ENCODE results near the gene TRDN. TPM values are rescaled to one million over a fixed set of nuclear protein-coding genes. Genes with fewer than 3 reads are reported as not detected.

Gene TRDN
- total RNA-seq, 1 experiment from 2014 or later, result 10.4 TPM

DNA sequence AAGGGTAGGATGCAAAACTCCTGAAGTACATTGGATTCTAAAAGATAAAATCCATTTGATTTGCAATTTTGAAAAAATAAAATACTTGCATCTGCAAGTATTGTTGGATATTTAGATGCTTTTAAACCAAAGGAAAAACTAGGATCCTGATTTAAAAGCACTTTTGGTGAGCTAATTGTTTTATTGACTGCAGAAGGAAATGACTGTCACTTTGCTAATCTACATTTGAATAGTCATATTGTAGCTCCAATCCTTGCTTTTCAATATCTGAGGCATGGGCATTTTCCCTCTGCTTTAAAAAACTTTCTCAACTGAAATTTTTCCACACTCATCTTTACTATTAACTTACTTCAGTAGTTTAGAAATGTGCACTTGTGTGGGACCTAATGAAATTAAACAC is 74.1 kb downstream of the TRDN start:
- Mint-ChIP-seq H3K9me3 (peaks cover 1 to 9% of the 10 kb centered on the region in 2 experiments; a peak in 4 of 5 replicates), H3K27me3 (ENCODE audit: low read depth) (no peaks in the 10 kb centered on the region), H3K4me3 (no peak overlapping the region), H3K36me3 (ENCODE audit: insufficient read depth in 1 of 3, low read depth in 3 of 3) (peaks cover 0 to 20% (median 8%) of the 10 kb centered on the region in 3 experiments; a peak in 5 of 7 replicates), H3K4me1 (peaks cover 31 to 58% of the 10 kb centered on the region in 2 experiments), H3K27ac (peak overlapping the region in 1 of 3 experiments; percentile 78; a peak in 2 of 7 replicates)
- no peaks in the 10 kb centered on the region for H3K79me1 ChIP-seq (ENCODE audit: insufficient read depth, low read depth, low read length, poor library complexity, severe bottlenecking)
- no peak overlapping the region for H2BK120ac ChIP-seq (ENCODE audit: low read depth, low read length, poor library complexity, severe bottlenecking)
- peaks cover 7% of the 10 kb centered on the region for H3K4me1 ChIP-seq (ENCODE audit: insufficient read depth, low read length)
- H3K4ac ChIP-seq (ENCODE audit: low read depth, low read length), result no peak overlapping the region
- no peak overlapping the region for H2BK12ac ChIP-seq (ENCODE audit: insufficient read length, low read depth, low read length)
- no peaks in the 10 kb centered on the region for H3K27me3 ChIP-seq (ENCODE audit: insufficient read depth, low read length)
- no peak overlapping the region for H3K18ac ChIP-seq (ENCODE audit: insufficient read length, low read depth, low read length)
- H3K14ac ChIP-seq (ENCODE audit: insufficient read depth, low read length), result no peak overlapping the region
- H3T11ph ChIP-seq (ENCODE audit: low read length), result no peak overlapping the region
- H2AFZ ChIP-seq (ENCODE audit: low read length), result no peak overlapping the region
- no peak overlapping the region for H4K5ac ChIP-seq (ENCODE audit: insufficient read length, low read depth, low read length)
- H3K23ac ChIP-seq (ENCODE audit: insufficient read length, low read depth, low read length), result no peak overlapping the region
- no peak overlapping the region for H3K4me2 ChIP-seq (ENCODE audit: insufficient read depth, insufficient read length, low read length)
- no peak overlapping the region for H2BK5ac ChIP-seq (ENCODE audit: insufficient read length, low read length)
- H3K56ac ChIP-seq (ENCODE audit: insufficient read length, low read depth, low read length), result no peak overlapping the region
- no peak overlapping the region for H3K9ac ChIP-seq (ENCODE audit: extremely low read depth, insufficient read length, low read length)
- H3K79me2 ChIP-seq (ENCODE audit: insufficient read depth, low read length), result no peaks in the 10 kb centered on the region; the same call in 1 of the 2 replicates
- no peak overlapping the region for H2AK5ac ChIP-seq (ENCODE audit: insufficient read length, low read length)
- DNase-seq, result no peak
- H3K9me3 ChIP-seq (ENCODE audit: control insufficient read depth, low read depth, low read length), result no peaks in the 10 kb centered on the region
- H4K91ac ChIP-seq (ENCODE audit: insufficient read length, low read depth, low read length), result no peak overlapping the region
- no peak for TF ChIP-seq CTCF (conservative IDR thresholded peaks at IDR 0.05)
- H2BK15ac ChIP-seq (ENCODE audit: low read depth, low read length), result no peak overlapping the region
- no peaks in the 10 kb centered on the region for H3K23me2 ChIP-seq (ENCODE audit: insufficient read length, low read depth, low read length, poor library complexity, severe bottlenecking)
- no peaks in the 10 kb centered on the region for H4K20me1 ChIP-seq (ENCODE audit: control insufficient read depth, insufficient read depth, insufficient read length)
- no peak overlapping the region for H2BK20ac ChIP-seq (ENCODE audit: low read depth, low read length, poor library complexity, severe bottlenecking)
- no peak overlapping the region for H4K8ac ChIP-seq (replicated peaks; ENCODE audit: insufficient read length, low read depth, low read length)
- no peak overlapping the region for H3K27ac ChIP-seq (ENCODE audit: insufficient read length, low read depth, low read length)
